Adrenal gland (tissue), 5 donors: Measurements from ENCODE around the gene OPCML.

Experiments used
- POLR2A ChIP-seq, 2 donors: fragments of 450-650 bp; IDR thresholded peaks; one replicate each; pipeline ENCODE4 v1.6.1; 2017; ENCODE audit warnings: antibody characterized with exemption in 2 of 2, mild to moderate bottlenecking in 2 of 2, moderate library complexity in 1 of 2
- TF ChIP-seq, protein P1 (sequence below), 6 experiments: fragments of 450-650 bp in 4 of 6; fragments of 200-600 bp in 2 of 6; sonication (generic) in 1 of 6; IDR thresholded peaks; 1 replicate in 5 of 6; 2 replicates in 1 of 6; pipeline versions ENCODE4 v1.5.1 to v1.8.0; 2016 to 2021; ENCODE audit warnings: antibody characterized with exemption in 6 of 6, mild to moderate bottlenecking in 2 of 6, moderate library complexity in 1 of 6
- donor health status: DM: no; HTN: no; CAD: no.

DNA sequence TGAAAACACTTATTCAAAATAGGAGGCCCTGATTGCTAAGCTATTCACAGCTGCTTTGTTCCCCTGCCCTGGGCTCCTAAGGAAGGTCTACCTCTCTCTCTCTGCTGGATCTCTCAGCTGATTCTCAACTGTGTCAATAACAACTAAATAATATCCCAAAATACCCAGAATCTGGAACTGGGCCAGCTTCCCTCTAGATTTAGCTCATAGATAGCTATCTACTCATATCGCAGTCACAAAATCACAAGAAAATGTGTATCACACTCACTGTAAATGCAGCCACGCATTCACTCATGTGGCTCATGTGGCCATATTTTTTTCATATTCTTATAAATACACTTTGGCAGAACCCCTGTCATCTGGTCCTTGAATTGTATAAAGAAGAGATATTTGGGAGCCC, 555.1 kb downstream of the OPCML start:
- no peak for TF ChIP-seq POLR2A (IDR thresholded peaks at IDR 0.05)
- TF ChIP-seq, protein P1, sequence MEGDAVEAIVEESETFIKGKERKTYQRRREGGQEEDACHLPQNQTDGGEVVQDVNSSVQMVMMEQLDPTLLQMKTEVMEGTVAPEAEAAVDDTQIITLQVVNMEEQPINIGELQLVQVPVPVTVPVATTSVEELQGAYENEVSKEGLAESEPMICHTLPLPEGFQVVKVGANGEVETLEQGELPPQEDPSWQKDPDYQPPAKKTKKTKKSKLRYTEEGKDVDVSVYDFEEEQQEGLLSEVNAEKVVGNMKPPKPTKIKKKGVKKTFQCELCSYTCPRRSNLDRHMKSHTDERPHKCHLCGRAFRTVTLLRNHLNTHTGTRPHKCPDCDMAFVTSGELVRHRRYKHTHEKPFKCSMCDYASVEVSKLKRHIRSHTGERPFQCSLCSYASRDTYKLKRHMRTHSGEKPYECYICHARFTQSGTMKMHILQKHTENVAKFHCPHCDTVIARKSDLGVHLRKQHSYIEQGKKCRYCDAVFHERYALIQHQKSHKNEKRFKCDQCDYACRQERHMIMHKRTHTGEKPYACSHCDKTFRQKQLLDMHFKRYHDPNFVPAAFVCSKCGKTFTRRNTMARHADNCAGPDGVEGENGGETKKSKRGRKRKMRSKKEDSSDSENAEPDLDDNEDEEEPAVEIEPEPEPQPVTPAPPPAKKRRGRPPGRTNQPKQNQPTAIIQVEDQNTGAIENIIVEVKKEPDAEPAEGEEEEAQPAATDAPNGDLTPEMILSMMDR (IDR thresholded peaks at IDR 0.05), result no peak
